ENCODE results near the gene URI1.

GRCh38 chr19:30049226-30049625 is 107.2 kb downstream of the URI1 start:
- TF ChIP-seq ELF4 (IDR thresholded peaks at IDR 0.05) (no peak), FOXA1 (IDR thresholded peaks at IDR 0.05) (no peak), SP1 (IDR thresholded peaks at IDR 0.05) (no peak), PKNOX1 (IDR thresholded peaks at IDR 0.05) (no peak), TARDBP (IDR thresholded peaks at IDR 0.05) (no peak), CTBP1 (IDR thresholded peaks at IDR 0.05; ENCODE audit: borderline replicate concordance) (no peak), LEF1 (IDR thresholded peaks at IDR 0.05; ENCODE audit: borderline replicate concordance) (no peak), BHLHE40 (IDR thresholded peaks at IDR 0.05; ENCODE audit: borderline replicate concordance) (no peak)

Data from HEK293T (cell line).